IMR-90 (cell line): ENCODE measurements around the gene KLHL13. TPM values are rescaled to one million over a fixed set of nuclear protein-coding genes. Genes with fewer than 3 reads are reported as not detected.

Source experiments
- ATAC-seq: fragments of 200-7000 bp; cut with Tn5 transposase; 2 replicates; pipeline ENCODE4 v1.9.1; 2020; ENCODE audit warnings: low read depth, mild to moderate bottlenecking, moderate library complexity
- BruUV-seq: library from RNA; stranded (reverse); fragments of 400-500 nt; replicated peaks from 2 replicates; lab custom pipeline; 2021; lab: Mats Ljungman, UMichigan
- CTCF ChIA-PET: fragments of 300-600 bp; formaldehyde crosslinking; extraction: SDS; loops from one replicate; lab custom pipeline; 2021; ENCODE audit warnings: antibody characterized with exemption; lab: Yijun Ruan, JAX
- POLR2A ChIA-PET: fragments of 300-600 bp; sonication (Branson Sonifier 250); formaldehyde crosslinking; loops from one replicate; lab custom pipeline; 2022; ENCODE audit warnings: antibody characterized with exemption; ENCODE audit not compliant: unreplicated experiment; lab: Charles Lee
- DNase-seq: peaks from one replicate; pipeline ENCODE4 v3.0.0; 2013
- H2AFZ ChIP-seq: replicated peaks from 2 replicates; pipeline ENCODE3; 2013; ENCODE audit warnings: low read length, mild to moderate bottlenecking; ENCODE audit not compliant: poor library complexity
- H2AK5ac ChIP-seq: 2 replicates; pipeline ENCODE4 v1.6.1; 2013; ENCODE audit warnings: low read depth, low read length, inconsistent platforms
- H2AK9ac ChIP-seq: replicated peaks from 2 replicates; pipeline ENCODE3; 2013; ENCODE audit warnings: mild to moderate bottlenecking, low read depth, low read length, moderate library complexity; ENCODE audit not compliant: poor library complexity
- H2BK120ac ChIP-seq: 2 replicates; pipeline ENCODE4 v1.6.1; 2013; ENCODE audit warnings: low read depth, low read length, inconsistent platforms
- H2BK15ac ChIP-seq: 3 replicates; pipeline ENCODE4 v1.6.1; 2013; ENCODE audit warnings: low read depth, low read length, inconsistent platforms
- H2BK20ac ChIP-seq: 2 replicates; pipeline ENCODE4 v1.6.1; 2013; ENCODE audit warnings: low read depth, mild to moderate bottlenecking, inconsistent platforms, low read length, moderate library complexity
- H2BK5ac ChIP-seq: 2 replicates; pipeline ENCODE4 v1.6.1; 2013; ENCODE audit warnings: mild to moderate bottlenecking, low read depth, low read length, inconsistent platforms; ENCODE audit not compliant: poor library complexity, severe bottlenecking
- H3K14ac ChIP-seq: replicated peaks from 2 replicates; pipeline ENCODE4 v1.6.1; 2013; ENCODE audit warnings: low read depth, low read length, inconsistent platforms
- H3K18ac ChIP-seq: 2 replicates; pipeline ENCODE4 v1.6.1; 2013; ENCODE audit warnings: low read depth, low read length, control low read depth
- H3K23ac ChIP-seq: 2 replicates; pipeline ENCODE4 v1.6.1; 2013; ENCODE audit warnings: low read depth, low read length, inconsistent platforms
- H3K27ac ChIP-seq: 2 replicates; pipeline ENCODE4 v1.5.1; 2013; ENCODE audit warnings: mild to moderate bottlenecking, control low read depth, low read length; ENCODE audit not compliant: insufficient read depth
- H3K27me3 ChIP-seq: 2 replicates; pipeline ENCODE4 v1.6.1; 2013; ENCODE audit warnings: low read length; ENCODE audit not compliant: control insufficient read depth, insufficient read depth
- H3K36me3 ChIP-seq: 2 replicates; pipeline ENCODE4 v1.6.1; 2013; ENCODE audit warnings: low read length, mixed read lengths; ENCODE audit not compliant: control insufficient read depth, insufficient read depth
- H3K4ac ChIP-seq: 2 replicates; pipeline ENCODE4 v1.6.1; 2013; ENCODE audit warnings: low read depth, low read length, inconsistent platforms
- H3K4me1 ChIP-seq: 2 replicates; pipeline ENCODE4 v1.6.1; 2013; ENCODE audit warnings: low read length, mixed read lengths; ENCODE audit not compliant: control insufficient read depth, insufficient read depth
- H3K4me2 ChIP-seq: 2 replicates; pipeline ENCODE4 v1.6.1; 2013; ENCODE audit warnings: low read depth, mild to moderate bottlenecking, control low read depth, low read length, moderate library complexity
- H3K4me3 ChIP-seq: 2 replicates; pipeline ENCODE4 v1.5.1; 2013; ENCODE audit warnings: low read depth, mild to moderate bottlenecking, control low read depth, low read length, moderate library complexity; ENCODE audit not compliant: insufficient read depth
- H3K56ac ChIP-seq: 2 replicates; pipeline ENCODE4 v1.6.1; 2013; ENCODE audit warnings: low read length, inconsistent platforms; ENCODE audit not compliant: insufficient read depth; ENCODE audit errors: extremely low read depth
- H3K79me1 ChIP-seq, 2 experiments: 2 replicates each; pipeline ENCODE4 v1.6.1; 2013; ENCODE audit warnings: low read length in 2 of 2, inconsistent platforms in 1 of 2, low read depth in 1 of 2
- H3K9ac ChIP-seq: 2 replicates; pipeline ENCODE4 v1.6.1; 2013; ENCODE audit warnings: low read depth, low read length, control low read depth
- H3K9me1 ChIP-seq: 2 replicates; pipeline ENCODE4 v1.6.1; 2013; ENCODE audit warnings: low read length, inconsistent platforms; ENCODE audit not compliant: insufficient read depth
- H3K9me3 ChIP-seq: 2 replicates; pipeline ENCODE4 v1.6.1; 2013; ENCODE audit warnings: low read length; ENCODE audit not compliant: control insufficient read depth, insufficient read depth
- H4K20me1 ChIP-seq: 2 replicates; pipeline ENCODE4 v1.6.1; 2013; ENCODE audit warnings: low read length, inconsistent platforms; ENCODE audit not compliant: insufficient read depth
- H4K5ac ChIP-seq: 2 replicates; pipeline ENCODE4 v1.6.1; 2013; ENCODE audit warnings: mild to moderate bottlenecking, low read depth, low read length, control low read depth
- H4K8ac ChIP-seq, 2 experiments: 2 replicates each; pipeline ENCODE4 v1.6.1; 2013; ENCODE audit warnings: low read depth in 2 of 2, low read length in 2 of 2, control low read depth in 1 of 2, inconsistent platforms in 1 of 2
- H4K91ac ChIP-seq: 2 replicates; pipeline ENCODE4 v1.6.1; 2013; ENCODE audit warnings: low read depth, low read length, inconsistent platforms; ENCODE audit not compliant: insufficient read depth
- BHLHE40 ChIP-seq: fragments of 150-350 bp; IDR thresholded peaks from 2 replicates; pipeline ENCODE4 v1.6.1; 2016; ENCODE audit warnings: mild to moderate bottlenecking, low read depth, low read length
- CEBPB ChIP-seq: IDR thresholded peaks from 2 replicates; pipeline ENCODE4 v1.6.1; 2012; ENCODE audit warnings: low read depth, low read length, improper control_type of control experiment
- CHD1 ChIP-seq: IDR thresholded peaks from 2 replicates; pipeline ENCODE4 v1.6.1; 2012; ENCODE audit warnings: low read depth, low read length, improper control_type of control experiment
- MAFK ChIP-seq: IDR thresholded peaks from 2 replicates; pipeline ENCODE4 v1.6.1; 2012; ENCODE audit warnings: low read depth, low read length, improper control_type of control experiment
- NFE2L2 ChIP-seq: fragments of 150-350 bp; IDR thresholded peaks from 2 replicates; pipeline ENCODE4 v1.6.1; 2016; ENCODE audit warnings: low read depth, mild to moderate bottlenecking, low read length
- POLR2A ChIP-seq: IDR thresholded peaks from 2 replicates; pipeline ENCODE4 v1.6.1; 2012; ENCODE audit warnings: mild to moderate bottlenecking, low read depth, low read length
- RAD21 ChIP-seq: IDR thresholded peaks from 2 replicates; pipeline ENCODE4 v1.6.1; 2012; ENCODE audit warnings: low read length, improper control_type of control experiment
- RCOR1 ChIP-seq: IDR thresholded peaks from 2 replicates; pipeline ENCODE4 v1.6.1; 2012; ENCODE audit warnings: mild to moderate bottlenecking, low read length, improper control_type of control experiment; ENCODE audit not compliant: insufficient replicate concordance
- SMC3 ChIP-seq: fragments of 150-350 bp; IDR thresholded peaks from 2 replicates; pipeline ENCODE4 v1.6.1; 2016; ENCODE audit warnings: low read depth, mild to moderate bottlenecking, antibody characterized with exemption, low read length, moderate library complexity
- WGBS, 2 experiments: methylation state at CpG; one replicate each; pipeline versions ENCODE4 v1.1.5 to v1.1.7; 2013; ENCODE audit warnings: missing lambda C conversion rate in 2 of 2; ENCODE audit not compliant: insufficient read length in 1 of 2; ENCODE audit errors: extremely low coverage in 2 of 2; 5-methylcytosine and 5-hydroxymethylcytosine counted together
- dilution Hi-C: fragments of 300-500 bp; cut with HindIII; formaldehyde crosslinking; loops from one replicate; pipeline ENCODE4 v1.14.3; 2018; ENCODE audit warnings: low sequenced_read_pairs; ENCODE audit not compliant: unreplicated experiment
- in situ Hi-C: fragments of 300-500 bp; cut with MboI; formaldehyde crosslinking; loops from 3 replicates; pipeline ENCODE4 v1.14.3; 2019; ENCODE audit warnings: low sequenced_read_pairs, inconsistent platforms, mixed read lengths
- intact Hi-C: fragments of 100-400 bp; cut with micrococcal nuclease; formaldehyde crosslinking; loops from 2 replicates; pipeline ENCODE4 v1.10.0; 2022
- polyA plus RNA-seq, 3 experiments: library from polyadenylated mRNA; depleted of rRNA; stranded (reverse); fragments of >200 nt; gene quantifications; 2 replicates each; pipeline ENCODE4 v1.2.3, GENCODE V29; 2012; ENCODE audit warnings: low replicate concordance in 1 of 3
- total RNA-seq: library from RNA; depleted of rRNA; stranded (reverse); fragments of >200 nt; gene quantifications from 2 replicates; pipeline ENCODE4 v1.2.3, GENCODE V29; 2012
- TF ChIP-seq, protein P1 (sequence below): fragments of 150-350 bp; IDR thresholded peaks from 2 replicates; pipeline ENCODE4 v1.6.1; 2017; ENCODE audit warnings: mild to moderate bottlenecking, antibody characterized with exemption, low read length, low read depth

Gene KLHL13
- total and polyA plus RNA-seq, 2 of the 4 experiments (the other 2 are of a cell fraction) = 4.0 to 12.5 TPM

GRCh38 chrX:118062817-118063615 lies 53.6 kb downstream of the KLHL13 start:
- H3K14ac ChIP-seq = no peak overlapping the region
- H3K4ac ChIP-seq = no peak overlapping the region
- no peaks in the 10 kb centered on the region for H3K27me3 ChIP-seq
- H2BK15ac ChIP-seq = no peak overlapping the region
- H2AK5ac ChIP-seq = no peak overlapping the region
- no peak overlapping the region for H2AK9ac ChIP-seq
- H4K91ac ChIP-seq = no peak overlapping the region
- intact Hi-C loops = no loop called here
- H3K4me3 ChIP-seq = no peak overlapping the region
- no peak overlapping the region for H2BK5ac ChIP-seq
- ATAC-seq (no peak), DNase-seq (no peak)
- H3K9me3 ChIP-seq = no peaks in the 10 kb centered on the region
- no peaks in the 10 kb centered on the region for H3K9me1 ChIP-seq
- no peak for TF ChIP-seq NFE2L2
- no peak for TF ChIP-seq BHLHE40
- no peak for TF ChIP-seq MAFK
- no peak for TF ChIP-seq POLR2A
- no peak for TF ChIP-seq CHD1
- TF ChIP-seq RCOR1 = no peak
- no peak for TF ChIP-seq CEBPB
- no peak for TF ChIP-seq SMC3
- TF ChIP-seq, protein P1, sequence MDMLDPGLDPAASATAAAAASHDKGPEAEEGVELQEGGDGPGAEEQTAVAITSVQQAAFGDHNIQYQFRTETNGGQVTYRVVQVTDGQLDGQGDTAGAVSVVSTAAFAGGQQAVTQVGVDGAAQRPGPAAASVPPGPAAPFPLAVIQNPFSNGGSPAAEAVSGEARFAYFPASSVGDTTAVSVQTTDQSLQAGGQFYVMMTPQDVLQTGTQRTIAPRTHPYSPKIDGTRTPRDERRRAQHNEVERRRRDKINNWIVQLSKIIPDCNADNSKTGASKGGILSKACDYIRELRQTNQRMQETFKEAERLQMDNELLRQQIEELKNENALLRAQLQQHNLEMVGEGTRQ = no peak
- TF ChIP-seq RAD21 = no peak
- dilution Hi-C loops = no loop called here
- H2AFZ ChIP-seq = no peak overlapping the region
- in situ Hi-C loops = no loop called here
- H3K56ac ChIP-seq = no peak overlapping the region
- H4K5ac ChIP-seq = no peak overlapping the region
- H2BK20ac ChIP-seq = no peak overlapping the region
- POLR2A ChIA-PET = no interaction called here
- H3K27ac ChIP-seq = no peak overlapping the region
- H4K8ac ChIP-seq = no peak overlapping the region
- CTCF ChIA-PET = no interaction called here
- H3K4me2 ChIP-seq = no peak overlapping the region
- H3K4me1 ChIP-seq = no peaks in the 10 kb centered on the region
- H3K23ac ChIP-seq = no peak overlapping the region
- BruUV-seq = no TSS peak
- no peaks in the 10 kb centered on the region for H3K36me3 ChIP-seq
- H3K79me1 ChIP-seq = no peaks in the 10 kb centered on the region
- H4K20me1 ChIP-seq = no peaks in the 10 kb centered on the region
- H3K9ac ChIP-seq = no peak overlapping the region
- no CpG with 5 or more reads among the region's 3 CpGs for WGBS, 2 experiments
- no peak overlapping the region for H3K18ac ChIP-seq
- H2BK120ac ChIP-seq = no peak overlapping the region
